ENCODE measurements around the gene ACSS2. TPM values are rescaled to one million over a fixed set of nuclear protein-coding genes. Genes with fewer than 3 reads are reported as not detected.

Gene ACSS2
- total RNA-seq, 1 donor from 2014 or later: 146 TPM

DNA sequence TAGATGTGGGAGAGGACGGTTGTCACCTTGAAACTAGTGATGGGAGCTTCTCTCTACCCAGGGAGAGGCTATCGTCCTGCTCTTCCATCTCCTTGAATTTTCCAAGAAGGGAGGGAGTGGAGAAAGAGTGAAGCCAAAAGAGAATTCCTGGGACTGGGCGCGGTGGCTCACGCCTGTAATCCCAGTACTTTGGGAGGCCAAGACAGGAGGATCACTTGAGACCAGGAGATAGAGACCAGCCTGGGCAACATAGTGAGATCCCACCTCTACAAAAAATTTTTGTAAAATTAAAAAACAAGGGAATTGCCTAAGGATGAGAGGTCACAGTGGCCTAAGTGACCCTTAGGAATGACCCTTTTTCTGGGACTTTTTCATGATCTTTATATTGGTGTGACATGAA lies 88.1 kb downstream of the ACSS2 start:
- Histone ChIP-seq H3K9me3 (no peaks in the 10 kb centered on the region), H3K27ac (no peak overlapping the region), H3K36me3 (no peaks in the 10 kb centered on the region), H3K4me3 (no peak overlapping the region), H3K4me1 (no peaks in the 10 kb centered on the region), H3K27me3 (no peaks in the 10 kb centered on the region)
- ATAC-seq (no peak), DNase-seq (no peak)
- intact Hi-C loops (cut with DNase I): no loop called here
- TF ChIP-seq, protein P1, sequence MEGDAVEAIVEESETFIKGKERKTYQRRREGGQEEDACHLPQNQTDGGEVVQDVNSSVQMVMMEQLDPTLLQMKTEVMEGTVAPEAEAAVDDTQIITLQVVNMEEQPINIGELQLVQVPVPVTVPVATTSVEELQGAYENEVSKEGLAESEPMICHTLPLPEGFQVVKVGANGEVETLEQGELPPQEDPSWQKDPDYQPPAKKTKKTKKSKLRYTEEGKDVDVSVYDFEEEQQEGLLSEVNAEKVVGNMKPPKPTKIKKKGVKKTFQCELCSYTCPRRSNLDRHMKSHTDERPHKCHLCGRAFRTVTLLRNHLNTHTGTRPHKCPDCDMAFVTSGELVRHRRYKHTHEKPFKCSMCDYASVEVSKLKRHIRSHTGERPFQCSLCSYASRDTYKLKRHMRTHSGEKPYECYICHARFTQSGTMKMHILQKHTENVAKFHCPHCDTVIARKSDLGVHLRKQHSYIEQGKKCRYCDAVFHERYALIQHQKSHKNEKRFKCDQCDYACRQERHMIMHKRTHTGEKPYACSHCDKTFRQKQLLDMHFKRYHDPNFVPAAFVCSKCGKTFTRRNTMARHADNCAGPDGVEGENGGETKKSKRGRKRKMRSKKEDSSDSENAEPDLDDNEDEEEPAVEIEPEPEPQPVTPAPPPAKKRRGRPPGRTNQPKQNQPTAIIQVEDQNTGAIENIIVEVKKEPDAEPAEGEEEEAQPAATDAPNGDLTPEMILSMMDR (IDR thresholded peaks at IDR 0.05): no peak

DNA sequence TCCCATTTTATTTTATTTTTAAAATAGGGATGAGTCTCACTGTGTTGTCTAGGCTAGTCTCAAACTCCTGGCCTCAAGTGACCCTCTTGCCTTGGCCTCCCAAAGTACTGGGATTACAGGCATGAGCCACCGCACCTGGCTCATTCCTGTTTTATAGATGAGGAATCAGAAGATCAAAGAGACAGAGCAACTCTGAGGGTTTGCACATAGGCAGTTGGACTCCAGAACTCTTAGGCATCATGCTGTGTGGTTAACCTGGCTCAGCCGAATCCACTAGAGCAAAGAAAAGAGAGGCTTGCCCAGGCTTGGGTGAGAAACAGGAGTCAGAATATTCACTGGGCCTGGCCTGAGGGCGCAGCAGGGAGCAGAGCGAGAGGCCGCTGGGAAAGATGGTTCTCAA lies 88.6 kb downstream of the ACSS2 start:
- Histone ChIP-seq H3K4me3 (no peak overlapping the region), H3K4me1 (no peaks in the 10 kb centered on the region), H3K9me3 (no peaks in the 10 kb centered on the region), H3K36me3 (no peaks in the 10 kb centered on the region), H3K27me3 (no peaks in the 10 kb centered on the region), H3K27ac (no peak overlapping the region)
- intact Hi-C loops (cut with DNase I): no loop called here
- TF ChIP-seq, protein P1 (IDR thresholded peaks at IDR 0.05): no peak
- ATAC-seq (no peak), DNase-seq (no peak)

DNA sequence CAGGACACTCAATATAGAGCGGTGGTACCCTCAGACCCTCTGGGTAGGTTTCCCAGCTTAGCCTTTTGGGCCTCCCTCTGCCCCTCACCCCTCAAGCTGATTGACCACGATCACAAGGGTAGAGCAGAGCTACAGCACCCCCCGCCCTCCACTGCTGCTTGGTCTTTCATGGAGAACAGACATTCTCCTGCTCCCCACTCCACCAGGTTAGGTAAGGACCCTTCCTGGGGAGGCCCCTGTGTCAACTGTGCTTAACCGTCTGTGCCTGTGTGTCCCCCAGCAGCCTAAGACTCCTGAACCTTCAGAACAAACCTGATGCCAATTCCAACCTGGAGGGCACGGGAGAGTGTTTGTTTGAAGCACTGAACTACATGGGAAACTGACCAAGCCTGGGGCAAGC lies 91.0 kb downstream of the ACSS2 start:
- H3K27me3 ChIP-seq: no peaks in the 10 kb centered on the region
- no peaks in the 10 kb centered on the region for H3K9me3 ChIP-seq
- intact Hi-C loops (cut with DNase I): no loop called here
- no peaks in the 10 kb centered on the region for H3K4me1 ChIP-seq
- no peak overlapping the region for H3K27ac ChIP-seq
- H3K36me3 ChIP-seq: no peaks in the 10 kb centered on the region
- ATAC-seq (no peak), DNase-seq (no peak)
- H3K4me3 ChIP-seq: no peak overlapping the region
- TF ChIP-seq, protein P1 (IDR thresholded peaks at IDR 0.05): no peak

DNA sequence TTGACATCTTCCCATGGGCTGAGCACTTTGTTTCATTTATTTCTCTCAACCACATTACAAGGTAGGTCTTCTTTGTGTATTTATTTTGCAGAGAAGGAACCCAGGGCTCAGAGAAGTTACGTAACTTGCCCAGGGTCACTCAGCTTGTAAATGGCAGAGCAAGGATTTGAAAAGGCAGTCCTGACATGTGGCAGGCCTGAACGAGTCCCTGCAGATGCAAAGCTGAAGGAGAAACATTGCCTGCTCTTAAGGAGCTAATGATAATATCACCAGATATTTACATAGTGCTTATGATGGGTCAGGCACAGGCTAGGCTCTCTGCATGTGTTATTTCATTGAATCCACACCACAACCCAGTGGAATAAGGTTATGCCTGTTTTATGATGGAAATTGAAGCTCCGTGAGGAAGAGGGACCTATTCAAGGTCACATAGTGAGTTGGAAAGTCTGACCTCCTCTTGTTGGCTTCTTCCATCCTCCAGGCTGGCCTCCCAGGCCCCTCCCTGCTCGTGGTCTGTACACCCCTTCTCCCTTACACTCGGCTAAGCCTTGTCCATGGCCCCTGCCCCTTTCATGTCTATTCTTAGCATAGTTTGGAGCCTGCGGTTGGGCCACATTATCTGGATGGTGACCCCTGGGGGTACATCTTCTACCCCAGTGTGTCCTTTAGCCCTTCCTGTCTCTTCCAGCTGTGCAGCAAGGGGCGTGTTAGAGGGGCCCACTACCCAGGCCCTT lies 91.8 kb downstream of the ACSS2 start:
- H3K9me3 ChIP-seq: no peaks in the 10 kb centered on the region
- H3K4me1 ChIP-seq: no peaks in the 10 kb centered on the region
- H3K27me3 ChIP-seq: no peaks in the 10 kb centered on the region
- no peak overlapping the region for H3K4me3 ChIP-seq
- ATAC-seq (no peak), DNase-seq (no peak)
- TF ChIP-seq, protein P1 (IDR thresholded peaks at IDR 0.05): no peak
- intact Hi-C loops (cut with DNase I): no loop called here
- H3K36me3 ChIP-seq: no peaks in the 10 kb centered on the region
- no peak overlapping the region for H3K27ac ChIP-seq

DNA sequence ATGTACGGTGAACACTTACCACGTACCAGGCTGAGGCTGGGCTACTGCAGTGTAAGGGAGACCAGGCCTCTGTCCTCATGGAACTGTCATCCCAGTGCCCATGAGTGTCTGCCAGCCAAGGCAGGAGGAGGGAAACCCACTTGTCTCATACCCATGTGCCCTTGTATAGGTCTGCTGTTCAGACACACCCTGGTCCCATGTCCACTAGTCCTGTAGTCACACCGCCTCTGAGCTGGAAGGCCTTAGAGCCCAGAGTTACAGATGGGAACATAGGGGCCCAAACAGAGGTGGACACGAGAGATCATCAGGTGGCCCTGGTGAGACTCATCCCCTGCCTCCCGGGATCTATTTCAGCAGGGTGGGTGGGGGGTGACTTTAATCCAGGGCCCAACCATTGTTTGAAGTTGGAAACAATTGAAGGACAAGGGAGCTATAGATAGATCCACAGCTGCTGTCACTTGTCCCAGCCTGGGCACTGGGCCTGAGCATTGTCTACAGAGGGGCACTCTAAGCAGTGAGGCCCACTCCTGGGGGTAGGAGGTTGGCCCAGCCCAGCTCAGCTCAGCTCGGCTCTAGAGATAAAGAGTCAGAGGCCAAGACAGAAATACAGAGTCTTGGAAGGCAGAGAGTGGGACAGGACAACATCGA lies 93.9 kb downstream of the ACSS2 start:
- Histone ChIP-seq H3K36me3 (no peaks in the 10 kb centered on the region), H3K27me3 (no peaks in the 10 kb centered on the region), H3K4me1 (no peaks in the 10 kb centered on the region), H3K9me3 (no peaks in the 10 kb centered on the region), H3K27ac (no peak overlapping the region), H3K4me3 (no peak overlapping the region)
- DNase-seq: no peak
- TF ChIP-seq, protein P1 (IDR thresholded peaks at IDR 0.05): no peak
- intact Hi-C loops (cut with DNase I): no loop called here
- ATAC-seq: no peak

Measured in upper lobe of right lung (tissue), 1 donor.